Muscle of leg (tissue), 11 donors: ENCODE measurements around the gene TXN2. TPM values are rescaled to one million over a fixed set of nuclear protein-coding genes. Genes with fewer than 3 reads are reported as not detected.
A peak's percentile ranks its signal among the peaks of the same experiment; 100 is the strongest.

Experiments used
- DNase-seq: peaks from one replicate; pipeline ENCODE4 v3.0.0; 2013
- H3K27ac ChIP-seq: one replicate; pipeline ENCODE4 v1.5.1; 2013; ENCODE audit warnings: mild to moderate bottlenecking, low read length, control low read depth
- H3K27me3 ChIP-seq: one replicate; pipeline ENCODE4 v1.6.1; 2013; ENCODE audit warnings: low read length; ENCODE audit not compliant: control insufficient read depth, insufficient read depth
- H3K36me3 ChIP-seq: one replicate; pipeline ENCODE4 v1.6.1; 2013; ENCODE audit warnings: low read length; ENCODE audit not compliant: control insufficient read depth, insufficient read depth
- H3K4me1 ChIP-seq: one replicate; pipeline ENCODE4 v1.6.1; 2013; ENCODE audit warnings: low read length; ENCODE audit not compliant: control insufficient read depth, insufficient read depth
- H3K4me3 ChIP-seq: one replicate; pipeline ENCODE4 v1.5.1; 2013; ENCODE audit warnings: low read length, control low read depth
- H3K9me3 ChIP-seq: replicated peaks from 2 replicates; pipeline ENCODE4 v1.6.1; 2013; ENCODE audit warnings: low read depth, low read length; ENCODE audit not compliant: control insufficient read depth
- WGBS: methylation state at CpG from one replicate; pipeline ENCODE4 v1.1.5; 2013; ENCODE audit warnings: missing lambda C conversion rate; ENCODE audit not compliant: insufficient coverage; 5-methylcytosine and 5-hydroxymethylcytosine counted together
- polyA plus RNA-seq, 8 donors: library from polyadenylated mRNA; unstranded; fragments of 120-200 nt; gene quantifications; one replicate each; pipeline versions ENCODE4 v1.2.1 to v1.2.3, GENCODE V29; 2013; ENCODE audit warnings: inconsistent platforms in 1 of 8, low replicate concordance in 1 of 8; ENCODE audit not compliant: insufficient read length in 8 of 8, insufficient read depth in 1 of 8
- total RNA-seq: library from RNA; stranded (reverse); fragments of 120-200 nt; gene quantifications from one replicate; pipeline ENCODE4 v1.2.4, GENCODE V29; 2013

The TXN2 gene
- total and polyA plus RNA-seq, 9 donors, result 25.5 to 127 (median 115) TPM

DNA sequence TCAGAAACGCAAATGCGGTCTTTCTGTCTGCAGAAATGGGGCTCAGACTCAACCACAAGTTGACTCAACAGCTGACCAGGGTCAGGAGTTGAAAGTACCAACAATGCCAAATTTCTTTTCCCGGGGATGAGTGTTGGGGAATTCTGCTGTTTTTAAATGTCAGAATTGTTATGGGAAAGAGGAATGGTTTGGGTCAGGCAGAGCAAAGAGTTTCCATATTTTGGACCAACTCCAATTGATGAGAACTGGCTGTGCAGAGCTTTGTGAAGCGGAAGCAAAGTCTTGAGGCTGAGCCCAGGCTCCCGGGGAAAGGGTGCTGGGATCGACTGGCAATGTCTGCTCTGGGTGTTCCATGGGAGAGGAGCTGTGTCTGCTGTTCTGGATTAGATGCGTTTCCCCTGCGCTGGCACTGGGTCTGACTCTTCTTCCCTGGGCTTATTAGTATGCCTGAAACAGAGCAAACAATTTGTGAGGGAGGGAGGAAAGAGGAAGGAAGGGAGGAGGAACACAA is 36.2 kb downstream of the TXN2 start:
- DNase-seq, result peak; percentile 63
- Histone ChIP-seq H3K4me3 (no peak overlapping the region), H3K27ac (no peak overlapping the region), H3K4me1 (peaks cover 27% of the 10 kb centered on the region), H3K9me3 (no peaks in the 10 kb centered on the region), H3K36me3 (no peaks in the 10 kb centered on the region), H3K27me3 (no peaks in the 10 kb centered on the region)
- 56% methylated on average over 7 of the region's 8 CpGs for WGBS

DNA sequence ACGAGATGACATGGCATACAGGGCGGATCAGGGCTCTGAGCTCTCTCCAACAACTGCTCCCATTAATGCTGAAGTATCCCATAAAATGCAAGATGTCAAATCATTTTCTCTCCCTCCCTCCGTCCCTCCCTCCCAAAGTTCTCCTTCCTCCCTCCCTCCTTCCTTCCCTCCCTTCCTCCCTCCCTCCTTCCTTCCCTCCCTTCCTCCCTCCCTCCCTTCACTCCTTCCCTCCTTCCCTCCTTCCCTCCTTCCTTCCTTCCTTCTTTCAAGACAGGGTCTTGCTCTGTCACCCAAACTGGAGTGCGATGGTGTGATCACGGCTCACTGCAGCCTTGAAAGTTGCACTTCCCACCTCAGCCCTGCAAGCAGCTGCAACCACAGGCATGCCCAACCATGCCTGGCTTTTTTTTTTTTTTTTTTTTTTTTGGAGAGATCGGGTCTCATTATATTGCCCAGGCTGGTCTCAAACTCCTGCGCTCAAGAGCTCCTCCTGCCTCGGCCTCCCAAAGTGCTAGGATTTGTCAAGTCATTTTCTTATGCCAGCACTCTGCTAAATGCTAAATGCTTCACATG is 38.2 kb downstream of the TXN2 start:
- Histone ChIP-seq H3K27ac (no peak overlapping the region), H3K36me3 (no peaks in the 10 kb centered on the region), H3K4me1 (peaks cover 14% of the 10 kb centered on the region), H3K27me3 (no peaks in the 10 kb centered on the region), H3K9me3 (no peaks in the 10 kb centered on the region), H3K4me3 (no peak overlapping the region)
- WGBS, result 73% methylated on average over 4 of the region's 8 CpGs
- DNase-seq, result no peak

DNA sequence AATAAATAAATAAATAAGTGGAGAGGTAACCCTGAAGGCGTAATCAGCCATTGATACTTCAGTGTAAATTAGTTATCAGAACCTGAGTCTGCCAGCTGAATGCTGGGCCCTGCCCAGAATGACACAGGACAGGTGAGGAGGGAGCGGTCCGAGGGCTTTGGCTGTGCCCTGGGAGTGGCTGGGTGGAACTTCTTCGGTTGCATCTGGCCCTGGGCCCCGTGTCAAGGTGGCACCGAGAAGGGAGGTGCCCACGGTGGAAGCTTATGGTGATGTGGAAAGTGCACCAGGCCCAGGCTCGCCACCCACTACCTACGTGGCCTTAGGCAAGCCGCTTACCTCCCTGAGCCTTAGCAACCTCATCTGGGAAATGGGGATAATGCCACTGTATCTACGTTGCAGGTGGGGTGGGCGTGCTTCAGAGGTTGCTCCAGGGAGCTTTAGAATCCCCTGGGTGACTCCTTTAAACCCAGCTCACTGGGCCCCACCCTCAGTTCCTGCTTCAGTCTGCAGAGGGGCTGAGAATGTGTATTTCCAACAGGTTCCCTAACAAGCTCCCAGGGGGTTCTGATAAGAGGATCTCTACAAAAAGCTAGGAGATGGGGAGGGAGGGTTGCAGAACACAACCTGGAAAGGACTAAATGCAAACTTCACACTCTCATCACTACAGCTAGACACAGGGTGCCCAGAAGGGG is 38.8 kb downstream of the TXN2 start:
- Histone ChIP-seq H3K36me3 (no peaks in the 10 kb centered on the region), H3K27ac (no peak overlapping the region), H3K4me1 (peaks cover 14% of the 10 kb centered on the region), H3K27me3 (no peaks in the 10 kb centered on the region), H3K4me3 (no peak overlapping the region), H3K9me3 (no peaks in the 10 kb centered on the region)
- DNase-seq, result no peak
- 92% methylated on average over 10 of the region's 12 CpGs for WGBS

DNA sequence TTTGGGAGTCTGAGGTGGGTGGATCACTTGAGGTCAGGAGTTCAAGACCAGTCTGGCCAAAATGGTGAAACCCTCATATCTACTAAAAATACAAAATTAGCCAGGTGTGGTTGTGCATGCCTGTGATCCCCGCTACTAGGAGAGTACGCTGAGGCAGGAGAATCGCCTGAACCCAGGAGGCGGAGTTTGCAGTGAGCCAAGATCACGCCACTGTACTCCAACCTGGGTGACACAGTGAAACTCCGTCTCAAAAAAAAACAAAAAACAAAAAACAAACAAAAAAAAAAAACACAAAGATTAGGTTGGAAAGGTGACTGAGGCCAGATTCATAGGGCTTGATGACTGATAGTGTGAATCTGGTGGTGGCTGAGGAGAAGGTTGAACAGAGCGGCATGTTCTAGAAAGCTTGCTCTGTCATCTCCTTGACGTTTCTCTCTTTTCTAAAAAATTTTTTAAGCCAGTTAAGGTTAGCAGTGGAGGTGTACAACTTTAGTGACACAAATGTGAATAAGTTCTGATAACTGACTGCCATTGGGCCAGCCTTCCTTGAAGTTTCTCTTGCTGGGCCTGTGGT is 40.9 kb downstream of the TXN2 start:
- Histone ChIP-seq H3K27me3 (no peaks in the 10 kb centered on the region), H3K36me3 (no peaks in the 10 kb centered on the region), H3K27ac (no peak overlapping the region), H3K4me1 (peaks cover 13% of the 10 kb centered on the region), H3K4me3 (no peak overlapping the region), H3K9me3 (no peaks in the 10 kb centered on the region)
- no peak for DNase-seq
- no CpG with 5 or more reads among the region's 8 CpGs for WGBS

DNA sequence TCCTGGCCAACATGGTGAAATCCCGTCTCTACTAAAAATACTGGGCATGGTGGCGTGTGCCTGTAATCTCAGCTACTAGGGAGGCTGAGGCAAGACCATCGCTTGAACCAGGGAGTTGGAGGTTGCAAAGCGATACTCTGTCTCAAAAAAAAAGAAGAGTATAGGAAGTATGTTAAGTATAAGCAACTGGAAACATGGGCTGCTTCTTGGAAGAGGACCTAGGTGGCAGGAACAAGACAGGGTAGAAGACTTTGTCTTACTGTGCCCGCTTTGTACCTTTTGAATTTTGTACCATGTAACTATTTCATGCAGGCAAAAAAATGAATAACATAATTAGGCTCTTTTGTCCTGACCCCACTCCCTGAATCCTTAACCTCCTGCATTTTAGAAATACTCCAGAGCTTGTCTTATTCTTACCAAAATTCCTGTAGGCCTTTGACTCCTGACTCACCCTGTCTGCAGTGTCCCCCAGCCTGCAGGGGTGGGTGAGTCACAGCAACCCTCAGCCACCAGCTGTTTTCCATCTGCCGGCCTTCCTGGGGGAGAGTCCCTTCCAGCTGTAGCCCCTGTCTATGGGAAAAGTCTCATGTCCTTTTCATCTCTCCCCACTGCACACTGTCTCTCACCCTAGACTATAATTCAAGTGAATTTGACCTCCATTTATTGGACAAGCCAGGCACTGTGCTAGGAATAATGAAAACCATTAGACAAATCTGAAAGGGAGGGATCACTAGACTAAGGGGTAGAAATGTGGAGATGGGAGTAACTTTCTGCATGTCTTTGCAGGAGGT is 41.8 kb downstream of the TXN2 start:
- peak; percentile 65 for DNase-seq
- Histone ChIP-seq H3K36me3 (no peaks in the 10 kb centered on the region), H3K4me3 (no peak overlapping the region), H3K9me3 (no peaks in the 10 kb centered on the region), H3K27ac (no peak overlapping the region), H3K4me1 (peaks cover 9% of the 10 kb centered on the region), H3K27me3 (no peaks in the 10 kb centered on the region)
- 95% methylated on average over 4 of the region's 6 CpGs for WGBS

DNA sequence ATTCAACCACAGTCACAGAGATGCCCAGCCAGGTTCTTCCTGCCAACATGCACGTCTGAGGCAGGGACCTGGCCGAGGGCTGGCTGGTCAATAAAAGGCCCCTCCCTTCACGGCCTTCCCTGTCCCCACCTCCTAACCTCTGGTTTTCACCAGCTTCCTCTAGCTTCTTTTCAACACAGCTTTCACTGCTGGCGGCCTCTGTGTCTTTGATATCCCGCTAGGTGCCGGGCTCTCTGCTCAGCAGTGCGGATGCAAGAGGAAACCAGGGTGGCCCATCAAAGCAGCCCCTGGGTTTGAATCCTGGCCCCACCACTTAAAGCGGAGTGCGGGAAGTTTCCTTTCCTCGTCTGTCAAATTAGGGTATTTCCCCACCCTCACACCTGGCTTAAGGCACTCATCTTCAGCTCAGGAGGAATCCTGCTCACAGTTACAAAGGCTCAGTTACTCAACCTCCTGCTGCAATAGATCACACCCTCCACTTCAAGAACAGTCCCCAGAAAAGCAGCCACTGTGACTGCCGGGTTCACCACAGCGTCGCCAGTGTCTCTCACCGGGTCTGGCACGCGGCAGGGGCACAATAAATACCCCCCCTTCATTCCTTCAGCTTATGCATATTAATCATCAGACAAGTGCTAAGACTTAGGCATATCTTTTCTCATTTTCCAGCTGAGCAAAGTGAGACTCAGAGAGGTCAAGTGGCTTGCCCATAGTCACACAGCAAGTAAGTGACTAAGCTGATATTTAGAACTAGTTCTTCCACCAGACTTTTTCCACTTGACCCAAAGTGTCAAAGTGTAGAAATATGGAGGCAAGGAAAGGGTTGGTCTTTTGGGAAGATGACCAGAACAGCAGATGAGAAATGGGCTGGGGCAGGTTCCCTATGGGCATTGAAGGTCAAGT is 45.7 kb downstream of the TXN2 start:
- H3K4me1 ChIP-seq, result peaks cover 25% of the 10 kb centered on the region
- H3K27me3 ChIP-seq, result no peaks in the 10 kb centered on the region
- H3K4me3 ChIP-seq, result no peak overlapping the region
- no peaks in the 10 kb centered on the region for H3K9me3 ChIP-seq
- no peak for DNase-seq
- WGBS, result 63% methylated on average over 11 of the region's 16 CpGs
- no peaks in the 10 kb centered on the region for H3K36me3 ChIP-seq
- H3K27ac ChIP-seq, result no peak overlapping the region

DNA sequence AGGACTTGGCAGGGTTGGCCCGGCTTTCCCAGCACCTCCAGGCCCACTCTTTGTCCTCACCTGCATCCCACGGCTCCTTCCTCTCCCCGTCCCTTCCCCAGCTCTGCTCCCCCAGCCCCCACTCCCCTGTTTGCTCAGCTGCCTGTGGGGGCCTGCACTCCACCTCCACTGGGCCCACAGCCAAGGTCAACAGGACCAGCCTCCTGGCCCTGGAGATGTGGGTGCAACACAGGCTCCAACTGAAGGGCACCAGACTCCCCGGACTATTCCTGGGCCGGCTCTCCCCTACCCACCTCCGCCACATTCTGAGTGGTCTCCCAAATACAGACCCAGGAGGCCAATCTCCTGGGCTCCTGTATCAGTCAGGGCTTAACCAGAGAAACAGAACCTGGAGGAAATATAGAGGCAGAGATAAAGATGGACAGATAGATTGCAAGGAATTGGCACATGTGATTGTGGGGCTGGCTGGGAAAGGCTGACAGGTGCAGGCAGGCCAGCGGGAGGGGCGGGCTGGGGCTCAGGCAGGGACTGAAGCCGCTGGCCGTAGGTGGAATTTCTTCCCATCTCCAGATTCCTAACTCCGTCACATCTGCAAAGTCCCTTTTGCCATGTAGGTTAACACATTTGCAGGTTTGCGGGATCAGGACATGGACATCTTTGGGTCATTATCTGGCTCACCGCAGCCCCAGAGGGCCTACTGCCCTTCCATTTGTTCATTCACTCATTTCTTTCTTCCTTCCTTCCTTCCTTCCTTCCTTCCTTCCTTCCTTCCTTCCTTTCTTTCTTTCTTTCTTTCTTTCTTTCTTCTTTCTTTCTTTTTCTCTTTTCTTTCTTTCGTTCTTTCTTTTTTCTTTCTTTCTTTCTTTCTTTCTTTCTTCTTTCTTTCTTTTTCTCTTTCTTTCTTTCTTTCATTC is 47.9 kb downstream of the TXN2 start:
- DNase-seq, result no peak
- peaks cover 19% of the 10 kb centered on the region for H3K4me1 ChIP-seq
- no peaks in the 10 kb centered on the region for H3K36me3 ChIP-seq
- H3K27ac ChIP-seq, result no peak overlapping the region
- no peaks in the 10 kb centered on the region for H3K9me3 ChIP-seq
- no peak overlapping the region for H3K4me3 ChIP-seq
- no peaks in the 10 kb centered on the region for H3K27me3 ChIP-seq
- 34% methylated on average over 10 of the region's 14 CpGs for WGBS

DNA sequence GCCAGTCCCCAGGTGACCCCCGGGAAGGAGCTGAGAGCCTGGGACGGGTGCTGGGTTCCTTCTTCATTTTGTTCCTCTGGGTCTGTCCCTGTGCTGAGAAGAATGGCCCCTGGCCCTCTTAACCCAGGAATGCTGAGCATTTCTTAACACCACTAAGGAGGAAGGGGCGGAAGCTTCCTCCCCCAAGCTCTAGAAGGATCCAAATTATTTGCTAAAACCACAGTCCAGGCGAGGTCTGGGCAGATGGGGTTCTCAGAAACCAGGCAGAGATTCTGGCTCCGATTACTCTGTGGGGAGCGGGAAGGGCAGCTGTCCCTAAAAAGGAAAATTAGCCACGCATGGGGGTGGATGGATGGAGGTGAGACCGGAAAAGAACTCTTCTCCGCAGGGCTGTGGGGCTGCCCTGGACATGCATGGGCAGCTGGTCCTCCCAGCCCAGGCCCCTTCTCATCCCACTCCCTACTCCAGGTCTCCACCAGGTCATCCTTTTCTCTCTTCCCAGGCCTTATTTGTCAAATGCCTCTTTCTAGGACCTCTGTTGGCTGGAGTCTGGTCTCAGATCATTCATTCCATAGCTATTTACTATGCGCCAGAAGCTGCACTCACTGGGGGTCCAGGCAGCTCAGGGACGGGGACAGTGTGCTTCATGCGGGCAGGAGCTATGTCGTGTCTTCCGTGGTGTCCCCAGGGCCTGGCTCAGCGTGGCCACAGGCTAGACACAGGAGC is 48.7 kb downstream of the TXN2 start:
- Histone ChIP-seq H3K4me3 (no peak overlapping the region), H3K9me3 (no peaks in the 10 kb centered on the region), H3K27me3 (no peaks in the 10 kb centered on the region), H3K36me3 (no peaks in the 10 kb centered on the region), H3K4me1 (peaks cover 19% of the 10 kb centered on the region), H3K27ac (no peak overlapping the region)
- 56% methylated on average over 8 of the region's 15 CpGs for whole genome bisulfite sequencing
- DNase-seq, result no peak
